ENCODE results near the gene RAB27A. TPM values are rescaled to one million over a fixed set of nuclear protein-coding genes. Genes with fewer than 3 reads are reported as not detected.
"Not testable (repeated sequence)": the region's sequence is repeated elsewhere in the genome, so short reads cannot be mapped to it uniquely, and the experiment has no call there.

RAB27A gene
- total RNA-seq, 1 donor from 2014 or later: 7.9 TPM

- Histone ChIP-seq H3K27me3 (ENCODE audit: control insufficient read depth, insufficient read depth, low read length) (no peaks in the 10 kb centered on the region), H3K36me3 (ENCODE audit: control insufficient read depth, insufficient read depth, low read length) (no peaks in the 10 kb centered on the region), H3K4me3 (ENCODE audit: low read depth, low read length) (no peak overlapping the region)
- TF ChIP-seq CTCF (IDR thresholded peaks at IDR 0.05; ENCODE audit: insufficient read depth, low read length, severe bottlenecking): no peak
- FAIRE-seq (no peak), DNase-seq (ENCODE audit: low read depth) (no peak)
Observed at GRCh38 chr15:55322467-55322866, 32.9 kb upstream of the RAB27A start.

GRCh38 chr15:55320963-55321362 lies 31.4 kb upstream of the RAB27A start:
- FAIRE-seq (no peak), DNase-seq (ENCODE audit: low read depth) (no peak)
- Histone ChIP-seq H3K36me3 (ENCODE audit: control insufficient read depth, insufficient read depth, low read length) (no peaks in the 10 kb centered on the region), H3K4me3 (ENCODE audit: low read depth, low read length) (no peak overlapping the region), H3K27me3 (ENCODE audit: control insufficient read depth, insufficient read depth, low read length) (no peaks in the 10 kb centered on the region)
- no peak for TF ChIP-seq CTCF (IDR thresholded peaks at IDR 0.05; ENCODE audit: insufficient read depth, low read length, severe bottlenecking)

GRCh38 chr15:55320238-55320550 lies 30.6 kb upstream of the RAB27A start:
- FAIRE-seq: no peak

GRCh38 chr15:55319537-55320237 lies 30.1 kb upstream of the RAB27A start:
- Histone ChIP-seq H3K27me3 (ENCODE audit: control insufficient read depth, insufficient read depth, low read length) (no peaks in the 10 kb centered on the region), H3K4me3 (ENCODE audit: low read depth, low read length) (peak overlapping the region; percentile 80), H3K36me3 (ENCODE audit: control insufficient read depth, insufficient read depth, low read length) (no peaks in the 10 kb centered on the region)
- FAIRE-seq (no peak), DNase-seq (ENCODE audit: low read depth) (peak; percentile 30)
- TF ChIP-seq CTCF (IDR thresholded peaks at IDR 0.05; ENCODE audit: insufficient read depth, low read length, severe bottlenecking): no peak

More at GRCh38 chr15:55320238-55320550, 30.6 kb upstream of the RAB27A start:
- TF ChIP-seq CTCF (IDR thresholded peaks at IDR 0.05; ENCODE audit: insufficient read depth, low read length, severe bottlenecking): no peak
- Histone ChIP-seq H3K27me3 (ENCODE audit: control insufficient read depth, insufficient read depth, low read length) (no peaks in the 10 kb centered on the region), H3K36me3 (ENCODE audit: control insufficient read depth, insufficient read depth, low read length) (no peaks in the 10 kb centered on the region), H3K4me3 (ENCODE audit: low read depth, low read length) (no peak overlapping the region)
- DNase-seq (ENCODE audit: low read depth): no peak

- Histone ChIP-seq H3K27me3 (ENCODE audit: control insufficient read depth, insufficient read depth, low read length) (no peaks in the 10 kb centered on the region), H3K36me3 (ENCODE audit: control insufficient read depth, insufficient read depth, low read length) (no peaks in the 10 kb centered on the region), H3K4me3 (ENCODE audit: low read depth, low read length) (peak within 1 kb of the TSS; percentile 80)
- peak; percentile 76 for DNase-seq (ENCODE audit: low read depth)
- no peak for FAIRE-seq
- no peak for TF ChIP-seq CTCF (IDR thresholded peaks at IDR 0.05; ENCODE audit: insufficient read depth, low read length, severe bottlenecking)
Observed at GRCh38 chr15:55318588-55319494, 29.2 kb upstream of the RAB27A start, which contains the start of the genes PIGB and PIGBOS1. Gene PIGB (plus strand): TSS chr15:55319222. CDS start chr15:55319251, 29 bp downstream. Gene PIGBOS1 (minus strand): TSS chr15:55319123. CDS start chr15:55317792, 1,331 bp downstream.

GRCh38 chr15:55302801-55303200 lies 13.2 kb upstream of the RAB27A start:
- DNase-seq (ENCODE audit: low read depth); H3K36me3 ChIP-seq (ENCODE audit: control insufficient read depth, insufficient read depth, low read length); H3K4me3 ChIP-seq (ENCODE audit: low read depth, low read length); FAIRE-seq; H3K27me3 ChIP-seq (ENCODE audit: control insufficient read depth, insufficient read depth, low read length): not testable (repeated sequence)
